ENCODE data around the gene EPB41L4A.
"Not testable (repeated sequence)": the region's sequence is repeated elsewhere in the genome, so short reads cannot be mapped to it uniquely, and the experiment has no call there.

EPB41L4A gene

DNA sequence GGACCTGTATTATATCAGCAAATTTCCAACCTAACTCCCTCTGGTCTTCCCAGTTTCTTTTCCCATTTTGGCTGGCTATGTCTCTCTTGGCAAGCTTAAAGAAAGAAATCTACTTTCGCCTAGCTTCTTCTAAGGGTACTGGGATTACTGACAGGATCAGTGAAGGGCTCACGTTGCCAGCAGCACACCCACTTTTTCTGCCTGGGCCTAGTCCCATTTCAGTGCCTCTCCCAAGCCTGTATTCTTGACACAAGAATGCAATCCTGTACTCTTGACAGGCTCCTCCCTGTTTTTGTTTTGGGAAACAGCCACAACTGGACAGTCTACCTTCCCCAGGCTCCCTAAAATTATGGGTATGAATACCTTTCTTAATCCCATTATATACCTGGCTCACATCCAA is 170.5 kb downstream of the EPB41L4A start:
- DNase-seq: no peak

DNA sequence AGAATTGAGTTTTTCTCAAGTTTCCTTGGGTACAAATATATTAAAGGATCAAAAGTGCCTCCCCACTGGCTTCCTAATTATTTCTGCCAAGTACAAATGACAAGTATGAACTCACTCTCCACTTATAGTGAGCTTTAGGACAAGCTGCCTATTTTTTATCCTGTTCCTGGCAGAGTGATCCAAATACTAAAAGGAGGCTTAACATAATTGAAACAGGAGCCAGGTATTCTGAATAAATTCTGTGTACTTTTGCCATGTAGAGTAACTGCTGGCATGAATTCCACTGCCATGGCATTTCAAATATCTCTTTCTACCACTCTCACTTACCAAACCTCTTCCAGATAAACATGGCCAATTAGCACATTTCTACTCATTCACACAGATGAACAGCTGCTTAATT is 171.1 kb downstream of the EPB41L4A start:
- DNase-seq: no peak

DNA sequence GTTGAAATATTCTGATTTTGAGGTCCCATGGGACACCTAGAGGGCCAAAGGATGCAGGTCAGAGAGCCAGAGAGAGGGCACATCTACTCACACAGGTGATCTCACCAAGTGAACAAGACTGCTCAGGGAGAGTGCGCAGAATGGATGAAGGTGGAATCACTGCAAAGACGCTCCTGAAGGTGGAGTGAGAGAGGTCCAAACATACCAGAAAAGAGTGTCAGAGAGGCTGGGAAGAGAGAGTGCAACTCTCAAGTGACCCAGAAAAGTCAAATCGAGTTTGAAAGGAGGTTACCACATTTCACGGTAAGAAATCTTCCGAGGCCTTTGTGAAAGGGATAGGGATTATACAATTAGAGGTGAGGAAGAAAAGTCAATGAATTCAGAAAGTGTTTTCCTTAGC is 173.4 kb downstream of the EPB41L4A start:
- no peak for DNase-seq

DNA sequence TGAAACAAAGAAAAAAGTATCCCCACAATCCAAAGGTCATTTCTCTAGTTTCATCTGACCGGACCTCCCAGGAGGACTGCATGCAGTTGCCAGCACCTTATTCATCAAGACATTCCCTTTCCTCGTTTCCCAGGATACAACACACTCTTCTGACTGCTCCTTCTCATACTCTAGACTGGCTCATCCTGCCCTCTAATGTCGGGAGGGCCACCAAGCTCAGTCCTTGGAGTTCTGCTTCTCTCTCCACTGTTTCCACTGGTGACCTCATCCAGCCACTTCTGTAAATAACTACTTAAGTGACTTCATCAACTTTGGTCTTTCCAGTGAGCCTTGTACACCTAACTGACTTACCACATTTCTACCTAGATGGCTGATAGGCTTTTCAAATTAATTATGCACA is 179.1 kb downstream of the EPB41L4A start:
- DNase-seq: no peak

DNA sequence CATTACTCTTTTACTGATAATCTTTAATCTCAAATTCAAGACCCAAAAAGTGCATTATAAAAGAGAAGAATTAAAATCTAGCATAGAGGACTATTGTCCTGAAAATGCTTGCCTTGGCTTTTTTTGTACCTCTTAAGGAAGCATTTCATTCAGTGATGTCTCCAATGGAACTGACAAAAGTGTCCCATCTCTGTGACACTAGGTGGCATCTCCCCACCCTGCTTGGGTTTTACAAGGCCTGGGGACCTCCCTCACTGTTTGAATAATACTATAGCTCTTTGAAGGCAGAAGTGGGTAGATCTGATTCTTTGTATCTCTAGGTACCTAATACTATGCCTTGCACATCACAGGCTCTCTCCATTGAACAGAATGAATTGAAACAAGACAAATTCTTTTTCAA is 180.6 kb downstream of the EPB41L4A start:
- DNase-seq: no peak

DNA sequence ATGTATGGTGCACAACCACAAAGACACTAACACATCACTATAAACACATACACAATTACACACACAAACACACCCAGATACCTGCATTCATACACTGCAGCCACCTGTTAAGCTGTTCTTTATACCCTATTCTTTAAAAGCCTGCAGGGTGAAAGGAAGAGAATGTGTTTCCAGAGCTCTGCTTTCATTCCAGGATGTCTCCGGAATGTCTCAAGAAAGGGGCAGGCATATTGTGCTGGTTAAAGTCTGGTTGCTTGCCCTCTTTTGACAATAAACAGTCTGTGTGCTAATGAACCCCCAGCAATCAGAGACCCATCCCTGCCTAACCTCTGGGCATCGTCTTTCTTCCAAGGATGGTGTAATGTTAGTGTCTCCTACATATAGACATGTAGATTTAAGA is 181.6 kb downstream of the EPB41L4A start:
- DNase-seq: no peak

DNA sequence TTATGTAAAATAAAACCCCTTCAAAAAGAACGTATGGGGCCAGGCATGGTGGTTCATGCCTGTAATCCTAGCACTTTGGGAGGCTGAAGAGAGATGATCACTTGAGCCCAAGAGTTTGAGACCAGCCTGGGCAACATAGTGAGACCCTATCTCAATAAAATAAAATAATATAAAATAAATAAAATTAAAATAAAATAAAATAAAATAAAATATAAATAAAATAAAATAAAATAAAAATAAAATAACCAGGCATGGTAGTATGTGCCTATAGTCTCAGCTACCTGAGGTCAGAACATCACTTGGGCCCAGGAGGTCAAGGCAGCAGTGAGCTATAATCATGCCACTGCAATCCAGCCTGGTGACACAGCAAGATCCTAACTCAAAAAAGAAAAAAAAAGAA is 185.1 kb downstream of the EPB41L4A start:
- no peak for DNase-seq

DNA sequence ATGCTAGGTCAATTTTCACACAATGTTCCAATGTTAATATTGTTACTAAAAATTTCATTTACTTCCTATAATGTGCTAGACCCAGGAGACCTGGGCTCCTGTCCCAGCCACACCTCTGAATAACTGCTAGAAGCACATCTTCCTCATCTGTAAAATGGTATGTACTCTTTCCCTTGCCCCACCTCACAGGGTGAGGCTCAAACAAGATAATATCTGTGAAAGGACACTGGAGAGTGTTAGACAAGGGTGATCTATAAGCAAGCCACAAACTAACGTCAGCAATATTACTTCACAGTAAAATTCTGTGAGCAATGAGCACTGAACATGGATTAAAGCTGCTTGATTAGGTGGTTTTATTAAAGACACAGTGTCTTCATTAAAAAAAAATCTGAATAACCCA is 186.4 kb downstream of the EPB41L4A start:
- DNase-seq: no peak

DNA sequence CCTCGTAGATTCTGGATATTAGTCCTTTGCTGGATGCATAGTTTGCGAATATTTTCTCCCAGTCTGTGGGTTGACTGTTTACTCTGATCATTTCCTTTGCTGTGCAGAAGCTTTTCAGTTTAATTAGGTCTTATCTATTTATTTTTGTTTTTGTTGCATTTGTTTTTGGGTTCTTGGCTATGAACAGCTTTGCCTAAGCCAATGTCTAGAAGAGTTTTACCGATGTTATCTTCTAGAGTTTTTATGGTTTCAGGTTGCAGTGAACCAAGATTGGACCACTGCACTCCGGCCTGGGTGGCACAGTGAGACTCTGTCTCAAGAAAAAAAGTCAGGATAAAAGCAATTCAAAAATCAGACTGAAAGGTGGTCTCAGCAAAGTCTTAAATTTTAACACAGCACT is 188.5 kb downstream of the EPB41L4A start:
- no peak for DNase-seq

DNA sequence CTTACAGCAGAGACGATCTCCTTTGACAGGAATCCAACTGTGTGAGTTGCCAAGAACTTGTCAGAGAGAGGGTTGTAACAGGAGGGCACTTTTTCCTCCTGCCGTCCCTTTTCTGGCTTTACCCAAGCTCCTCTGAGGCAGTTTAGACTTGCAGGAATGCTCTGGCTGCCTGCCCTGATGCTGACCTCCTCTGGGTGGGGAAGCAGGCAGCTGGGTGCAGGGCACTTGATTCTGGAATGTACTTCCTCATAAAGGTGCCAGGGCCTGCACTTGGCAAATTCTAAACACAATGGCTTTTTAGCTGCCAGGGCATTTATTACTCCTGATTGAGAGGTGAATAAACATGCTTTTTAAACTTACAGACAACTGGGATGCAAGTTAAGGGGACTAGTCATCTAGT is 190.4 kb downstream of the EPB41L4A start:
- DNase-seq: no peak

DNA sequence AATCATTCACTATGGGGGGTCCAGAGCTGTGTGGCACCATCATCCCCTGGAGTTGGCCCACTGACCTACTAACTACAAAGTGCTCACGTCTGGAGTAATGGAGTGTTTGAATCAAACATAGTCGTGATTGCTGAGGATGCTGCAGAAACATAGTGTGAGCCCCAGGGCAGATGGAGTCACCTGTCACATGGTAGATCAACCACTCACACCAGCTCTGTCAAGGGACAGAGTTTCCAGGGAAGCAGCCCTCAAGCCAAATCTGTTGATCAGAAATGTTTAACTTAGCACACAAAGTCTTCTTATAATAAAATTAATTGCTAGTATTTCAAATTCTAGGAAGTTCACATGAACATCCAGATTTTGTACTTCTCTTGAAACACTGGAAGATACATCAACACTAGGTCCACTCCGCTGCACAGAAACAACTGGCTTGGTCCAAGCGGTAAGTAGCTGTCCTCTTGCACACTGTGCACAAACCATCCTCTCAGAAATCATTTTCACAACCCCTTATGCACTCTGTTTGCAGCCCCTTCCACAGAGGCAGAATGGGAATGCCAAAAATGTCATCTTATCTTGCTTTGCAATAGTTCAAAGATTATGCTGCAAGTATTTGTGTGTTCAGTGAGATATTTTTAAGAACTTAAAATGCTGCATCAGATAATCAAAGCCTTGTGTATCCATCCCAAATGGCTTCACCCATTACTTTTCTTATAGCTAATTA is 191.0 kb downstream of the EPB41L4A start:
- no peak for DNase-seq

DNA sequence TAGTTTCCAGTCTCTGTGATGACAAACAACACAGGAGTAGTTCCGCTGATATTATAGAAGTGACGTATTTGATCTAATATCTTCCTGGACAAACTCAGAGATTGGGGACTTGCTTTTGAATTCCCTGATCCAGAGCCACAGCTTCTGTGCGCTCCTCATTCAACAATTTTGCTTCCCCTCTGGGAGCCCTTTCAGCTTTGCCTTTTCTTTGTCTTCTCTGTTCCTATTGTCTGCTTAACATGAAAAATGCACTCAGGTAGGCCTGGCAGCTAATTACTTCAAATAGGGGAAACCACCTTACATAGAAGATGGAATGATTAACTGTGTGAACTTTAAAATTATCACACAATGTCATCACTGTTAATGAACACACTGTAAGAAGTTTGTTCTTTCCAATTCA is 192.9 kb downstream of the EPB41L4A start:
- no peak for DNase-seq

DNA sequence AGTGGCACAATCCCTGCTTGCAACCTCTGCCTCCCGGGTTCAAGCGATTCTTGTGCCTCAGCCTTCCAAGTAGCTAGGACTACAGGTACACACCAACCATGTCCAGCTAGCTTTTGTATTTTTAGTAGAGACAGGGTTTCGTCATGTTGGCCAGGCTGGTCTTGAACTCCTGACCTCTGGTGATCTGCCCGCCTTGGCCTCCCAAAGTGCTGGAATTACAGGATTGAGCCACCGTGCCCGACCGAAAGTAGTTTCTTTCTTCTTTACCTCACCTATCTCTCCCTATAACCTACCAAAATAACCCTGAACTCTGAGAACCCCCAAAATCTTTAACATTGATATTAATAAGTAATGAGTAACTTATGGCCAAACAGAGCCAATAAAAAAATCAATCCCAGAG is 196.1 kb downstream of the EPB41L4A start:
- not testable (repeated sequence) for DNase-seq

DNA sequence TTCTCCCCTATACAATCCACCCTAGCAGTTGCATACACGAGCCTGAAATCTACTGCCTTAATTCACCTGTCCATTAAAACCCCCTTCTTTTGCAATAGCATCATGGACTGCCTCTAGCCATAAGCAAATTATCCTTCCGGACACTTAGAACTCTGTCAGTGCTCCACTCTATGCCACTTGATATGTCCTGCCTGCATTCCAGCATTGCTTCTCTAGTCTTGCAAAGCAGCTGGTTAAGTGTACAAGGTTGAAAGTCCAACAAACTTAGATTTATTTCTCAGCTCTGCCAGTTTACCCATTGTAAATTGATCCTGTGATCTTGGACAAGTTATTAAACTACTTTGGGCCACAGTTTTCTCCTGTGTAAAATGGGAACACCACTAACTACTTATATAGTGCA is 197.9 kb downstream of the EPB41L4A start:
- DNase-seq: no peak

DNA sequence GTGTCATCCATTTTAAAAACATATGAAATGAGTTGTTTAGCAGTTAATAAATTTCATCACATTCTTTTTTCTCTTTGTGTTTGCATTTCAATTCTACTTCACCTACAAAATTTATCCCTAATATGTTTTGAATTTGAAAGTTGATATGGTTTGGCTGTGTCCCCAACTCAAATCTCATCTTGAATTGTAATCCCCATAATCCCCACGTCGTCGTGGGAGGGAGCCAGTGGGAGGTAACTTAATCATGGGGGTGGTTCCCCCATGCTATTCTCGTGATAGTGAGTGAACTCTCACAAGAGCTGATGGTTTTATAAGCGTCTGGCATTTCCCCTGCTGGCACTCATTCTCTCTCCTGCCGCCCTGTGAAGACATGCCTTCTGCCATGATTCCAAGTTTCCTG is 200.1 kb downstream of the EPB41L4A start:
- no peak for DNase-seq

DNA sequence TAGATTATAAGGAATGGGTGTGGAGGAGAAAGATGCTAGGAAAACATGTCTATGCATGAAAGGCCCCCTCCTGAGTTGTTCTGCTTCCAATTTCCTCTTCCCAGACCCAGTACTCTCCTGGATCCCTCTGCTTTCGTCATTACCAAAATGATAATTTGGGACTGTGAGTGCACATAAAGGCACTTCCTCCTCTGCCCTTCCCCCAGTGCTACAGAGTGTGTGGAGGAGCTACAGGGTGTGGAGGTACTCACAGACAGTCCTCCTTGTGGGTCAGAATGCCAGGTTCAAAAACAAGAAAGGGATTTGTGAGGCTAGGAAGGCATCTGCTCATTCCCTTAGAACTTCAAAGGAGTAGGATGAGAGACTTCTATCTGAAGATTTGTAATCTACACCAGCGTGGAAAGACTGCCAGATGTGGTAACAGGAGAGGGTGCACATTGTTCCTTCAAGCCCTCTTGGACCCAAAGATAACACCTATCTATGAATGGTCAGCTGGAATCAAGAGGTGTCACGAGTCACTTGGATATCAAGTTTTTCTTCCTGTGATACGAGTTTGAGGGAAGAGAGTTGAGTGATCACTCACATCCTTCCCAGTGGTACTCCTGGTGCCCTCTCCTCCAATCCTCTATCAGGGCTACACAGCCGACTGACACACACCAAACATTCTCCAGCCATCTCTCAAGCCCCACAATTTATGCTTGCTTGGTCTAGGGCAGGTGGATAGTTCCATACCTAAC is 201.1 kb downstream of the EPB41L4A start:
- no peak for DNase-seq

DNA sequence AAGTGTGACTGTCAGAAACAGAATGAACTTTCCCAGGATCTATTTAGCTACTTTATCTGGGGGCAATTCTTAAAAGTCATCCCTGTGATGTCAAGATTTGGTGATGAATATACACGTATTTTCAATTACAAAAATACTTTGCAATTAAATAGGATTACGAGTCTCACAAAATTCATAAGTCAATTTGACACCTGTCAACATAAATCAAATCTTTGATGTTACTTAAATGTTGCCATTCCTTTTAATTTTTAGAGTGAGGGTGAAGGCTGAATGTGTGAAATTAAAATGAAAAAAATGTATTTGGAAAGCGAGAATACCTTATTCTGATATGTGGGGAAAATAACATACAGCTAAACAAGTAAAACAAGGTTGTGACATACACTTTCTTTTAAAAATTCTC is 202.9 kb downstream of the EPB41L4A start:
- no peak for DNase-seq

DNA sequence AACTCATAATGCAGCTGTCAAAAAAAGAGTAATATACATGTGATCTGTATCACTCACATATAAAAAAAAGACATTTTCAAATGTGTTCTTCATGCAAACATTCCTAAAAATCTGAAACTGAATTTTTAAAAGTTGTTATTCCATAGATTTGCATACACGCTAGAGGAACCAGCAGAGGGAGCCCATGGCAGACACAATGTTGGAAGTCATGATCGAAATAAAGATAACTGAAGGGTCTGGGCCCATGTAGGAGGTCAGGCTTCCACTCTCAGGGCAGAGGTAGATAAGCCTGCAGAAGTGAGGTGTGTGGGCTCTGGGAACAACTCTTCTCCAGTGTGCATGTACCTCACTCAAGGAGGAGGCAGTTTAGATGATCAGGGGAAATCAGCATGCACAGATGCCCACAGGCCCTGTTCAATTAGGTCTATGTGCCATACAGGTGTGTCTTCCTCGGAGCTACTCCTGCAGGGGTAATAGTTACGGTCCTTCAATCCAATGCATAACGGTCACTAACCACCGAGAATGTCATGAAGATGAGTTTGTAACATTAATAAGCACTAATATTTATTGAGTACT is 208.6 kb downstream of the EPB41L4A start:
- DNase-seq: peak; percentile 9

DNA sequence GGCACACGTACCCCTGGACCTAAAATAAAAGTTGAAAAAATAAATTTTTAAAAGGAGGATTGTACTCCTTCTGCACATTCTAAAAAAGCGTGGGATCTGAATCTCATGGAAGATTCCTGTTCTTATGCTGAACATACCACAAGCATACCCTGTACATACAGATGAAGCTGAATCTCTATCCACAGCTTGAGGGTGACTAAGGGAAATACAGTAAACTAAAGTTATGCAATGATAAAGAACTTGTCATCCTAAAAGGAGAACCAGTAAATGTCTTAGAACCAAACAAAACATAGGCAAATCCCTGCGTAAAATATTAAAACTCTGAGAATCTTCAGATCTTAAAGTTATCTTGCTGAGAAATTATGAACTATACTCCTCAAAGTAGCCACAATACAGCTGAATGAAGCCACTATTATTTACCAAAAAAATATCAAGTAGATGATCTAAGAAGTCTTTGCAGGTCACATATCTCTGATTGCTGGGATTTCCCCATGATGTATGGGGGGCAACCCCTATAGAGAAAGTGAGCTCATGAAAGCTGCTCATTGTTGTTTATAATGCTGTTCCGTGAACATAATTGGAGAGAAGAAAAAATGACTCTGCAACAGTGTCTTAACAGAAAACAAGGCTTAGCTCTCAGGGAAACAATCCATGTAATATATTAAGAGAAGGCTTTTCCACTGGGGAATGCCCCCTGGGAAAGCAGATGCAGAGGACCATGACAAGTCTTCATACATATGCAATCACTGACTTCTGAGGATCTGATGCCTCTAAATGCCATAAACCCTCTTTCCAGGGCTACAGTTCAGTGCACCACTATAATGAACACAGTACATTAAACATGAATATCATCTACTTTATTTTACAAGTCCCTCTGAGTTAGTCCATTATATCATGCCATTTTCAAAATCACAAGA is 210.1 kb downstream of the EPB41L4A start:
- no peak for DNase-seq

DNA sequence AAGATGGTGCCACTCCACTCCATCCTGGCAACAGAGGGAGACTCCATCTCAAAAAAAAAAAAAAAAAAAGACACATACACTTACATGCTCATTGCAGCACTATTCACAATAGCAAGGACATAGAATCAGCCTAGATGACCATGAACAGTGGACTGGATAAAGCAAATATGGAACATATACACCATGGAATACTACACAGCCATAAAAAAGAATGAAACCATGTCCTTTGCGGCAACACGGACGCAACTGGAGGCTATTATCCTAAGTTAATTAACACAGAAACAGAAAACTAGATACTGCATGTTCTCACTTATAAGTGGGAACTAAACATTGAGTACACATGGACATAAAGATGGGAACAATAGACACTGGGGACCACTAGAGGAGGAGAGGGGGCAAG is 210.9 kb downstream of the EPB41L4A start:
- DNase-seq: not testable (repeated sequence)

DNA sequence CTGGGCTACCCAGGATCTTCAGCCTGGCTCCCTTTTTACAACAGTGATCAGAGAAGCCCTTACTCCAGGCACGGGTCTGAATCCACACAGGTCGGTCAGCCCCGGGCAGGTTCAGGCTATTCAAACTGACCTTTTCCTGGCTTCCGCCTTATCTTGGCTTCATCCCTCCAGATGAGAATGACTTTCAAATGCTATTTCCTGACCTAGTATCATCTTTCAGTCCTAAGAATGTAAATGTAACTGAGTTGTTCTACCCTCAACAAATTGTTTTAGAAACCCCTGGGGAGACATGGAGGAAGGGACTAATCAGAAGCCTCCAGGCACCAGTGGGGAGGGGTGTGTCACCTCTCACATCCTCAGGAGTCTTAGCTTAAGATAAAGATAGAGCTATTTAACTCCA is 213.2 kb downstream of the EPB41L4A start:
- DNase-seq: no peak

DNA sequence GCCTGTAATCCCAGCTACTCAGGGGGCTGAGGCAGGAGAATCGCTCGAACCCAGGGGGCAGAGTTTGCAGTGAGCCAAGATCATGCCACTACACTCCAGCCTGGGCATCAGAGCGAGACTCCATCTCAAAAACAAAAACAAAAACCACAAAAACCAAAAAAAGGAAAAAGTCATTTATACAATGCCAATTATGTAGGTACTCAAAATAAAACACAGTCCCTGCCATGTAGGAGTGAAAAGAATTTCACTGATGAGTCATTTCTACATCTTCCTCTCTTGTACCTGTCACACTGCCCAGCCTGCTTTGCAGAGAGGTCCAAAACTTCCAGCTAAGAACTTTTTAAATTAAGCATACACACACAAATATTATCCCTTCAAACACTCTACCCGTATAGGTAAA is 215.8 kb downstream of the EPB41L4A start:
- no peak for DNase-seq

DNA sequence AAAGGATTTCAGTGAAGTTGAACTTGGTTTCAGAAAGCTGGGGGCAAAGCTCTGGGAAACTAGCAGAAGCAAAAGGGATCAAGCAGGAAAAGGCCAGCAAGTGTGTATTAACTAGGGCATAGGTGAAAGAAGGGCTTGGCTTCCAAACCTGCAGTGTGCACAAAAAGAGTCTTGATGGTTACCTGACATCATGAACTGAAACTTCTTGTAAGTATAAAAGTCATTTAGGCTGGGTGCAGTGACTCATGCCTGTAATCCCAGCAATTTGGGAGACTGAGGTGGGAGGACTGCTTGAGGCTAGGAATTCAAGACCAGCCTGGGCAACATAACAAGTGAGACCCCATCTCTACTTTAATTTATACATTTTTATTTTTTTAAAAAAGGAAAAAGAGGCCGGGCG is 216.4 kb downstream of the EPB41L4A start:
- DNase-seq: no peak

Measured in stimulated activated CD4-positive, alpha-beta T cell treated with anti-CD3 and anti-CD28 coated beads, Interleukin-15, amount 100 ng/mL, for 24 hours (primary cell).